Measurements from ENCODE around the gene BSDC1.
A peak's percentile ranks its signal among the peaks of the same experiment; 100 is the strongest.
"Not testable (repeated sequence)": the region's sequence is repeated elsewhere in the genome, so short reads cannot be mapped to it uniquely, and the experiment has no call there.

BSDC1 gene

DNA sequence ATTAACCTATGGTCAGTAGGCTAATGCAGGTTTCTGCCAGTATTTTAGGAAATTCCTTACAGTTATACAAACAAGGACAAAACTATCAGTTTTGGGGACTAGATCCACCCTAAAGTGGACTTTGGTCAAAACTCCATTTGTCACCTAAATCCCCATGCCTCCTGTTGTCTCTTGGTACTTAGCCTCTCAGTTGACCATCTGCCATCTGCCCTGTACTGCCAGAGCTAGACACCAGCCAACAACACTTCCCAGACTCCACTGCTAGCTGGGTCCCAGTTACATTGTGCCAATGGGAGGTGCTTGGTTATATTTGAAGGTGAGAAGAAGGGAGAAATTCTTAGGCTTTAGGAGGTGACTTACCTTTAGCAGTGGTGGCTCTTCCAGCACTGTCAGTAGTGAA is 17.0 kb upstream of the BSDC1 start:
- Histone ChIP-seq H3K4me3 (ENCODE audit: low read length) (no peak overlapping the region), H3K27ac (ENCODE audit: low read length) (no peak overlapping the region), H3K9me3 (ENCODE audit: control insufficient read depth, low read depth, low read length) (peaks cover 15% of the 10 kb centered on the region), H3K27me3 (ENCODE audit: control insufficient read depth, insufficient read depth, low read length) (no peaks in the 10 kb centered on the region), H3K4me1 (ENCODE audit: control insufficient read depth, low read depth, low read length) (no peaks in the 10 kb centered on the region), H3K9ac (ENCODE audit: low read length) (no peak overlapping the region), H3K36me3 (ENCODE audit: control insufficient read depth, low read depth, low read length) (no peaks in the 10 kb centered on the region)

DNA sequence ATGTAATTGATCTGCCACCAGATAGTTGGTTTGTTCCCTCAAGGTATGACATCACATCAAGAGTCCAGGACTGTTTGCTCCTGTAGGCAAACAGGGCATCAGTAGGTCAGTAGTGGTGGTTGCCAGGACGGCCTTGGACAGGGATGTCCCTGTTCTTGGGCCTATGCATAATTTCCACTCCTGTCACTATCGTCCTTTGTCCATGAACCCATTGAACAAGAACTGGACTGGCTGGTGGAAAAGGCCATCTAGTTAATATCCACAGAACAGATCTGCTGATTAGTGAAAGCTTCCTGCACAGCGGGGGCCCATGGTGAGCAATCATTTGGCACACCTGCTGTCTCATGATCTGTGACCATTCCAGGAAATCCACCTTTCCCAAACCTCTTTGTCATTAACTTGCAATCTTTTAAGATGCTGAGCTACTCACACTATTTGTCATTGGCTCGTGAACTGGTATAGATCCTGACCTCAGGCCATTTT is 12.4 kb upstream of the BSDC1 start:
- Histone ChIP-seq H3K36me3 (ENCODE audit: control insufficient read depth, low read depth, low read length) (no peaks in the 10 kb centered on the region), H3K9ac (ENCODE audit: low read length) (no peak overlapping the region), H3K27ac (ENCODE audit: low read length) (no peak overlapping the region), H3K27me3 (ENCODE audit: control insufficient read depth, insufficient read depth, low read length) (no peaks in the 10 kb centered on the region), H3K4me3 (ENCODE audit: low read length) (no peak overlapping the region), H3K9me3 (ENCODE audit: control insufficient read depth, low read depth, low read length) (no peaks in the 10 kb centered on the region), H3K4me1 (ENCODE audit: control insufficient read depth, low read depth, low read length) (no peaks in the 10 kb centered on the region)

DNA sequence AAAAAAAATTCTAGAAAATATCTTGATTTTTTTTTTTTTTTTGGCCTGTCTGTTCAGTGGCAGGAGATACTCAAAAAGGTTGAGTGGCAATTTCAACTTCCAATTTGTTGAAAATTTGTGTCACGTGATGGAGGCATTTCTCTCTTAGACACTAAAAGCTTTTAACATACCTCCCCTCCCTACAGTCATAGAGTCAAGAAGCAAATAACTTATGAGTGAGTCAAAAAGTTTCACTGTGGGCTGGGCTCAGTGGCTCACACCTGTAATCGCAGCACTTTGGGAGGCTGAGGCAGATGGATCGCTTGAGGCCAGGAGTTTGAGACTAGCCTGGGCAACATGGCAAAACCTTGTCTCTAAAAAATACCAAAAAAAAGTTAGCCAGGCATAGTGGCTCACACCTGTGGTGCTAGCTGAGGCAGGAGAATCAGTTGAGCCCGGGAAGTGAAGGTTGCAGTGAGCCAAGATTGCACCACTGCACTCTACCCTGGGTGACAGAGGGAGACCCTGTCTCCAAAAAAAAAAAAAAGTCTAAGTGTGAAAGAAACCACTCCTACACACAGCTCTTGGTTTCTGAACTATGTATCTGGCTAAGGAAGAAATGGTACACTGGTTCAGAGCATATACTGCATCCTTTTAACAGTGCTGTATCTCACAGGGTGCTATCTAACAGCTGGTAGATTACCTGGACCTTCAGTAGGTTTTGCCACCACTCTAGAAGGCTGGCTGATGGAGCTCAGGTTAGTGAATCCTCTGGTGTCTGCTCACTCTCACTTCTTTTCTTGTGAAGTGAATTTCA is 11.6 kb upstream of the BSDC1 start:
- Histone ChIP-seq H3K36me3 (ENCODE audit: control insufficient read depth, low read depth, low read length) (no peaks in the 10 kb centered on the region), H3K9me3 (ENCODE audit: control insufficient read depth, low read depth, low read length) (no peaks in the 10 kb centered on the region), H3K4me1 (ENCODE audit: control insufficient read depth, low read depth, low read length) (peaks cover 3% of the 10 kb centered on the region), H3K27ac (ENCODE audit: low read length) (no peak overlapping the region), H3K27me3 (ENCODE audit: control insufficient read depth, insufficient read depth, low read length) (no peaks in the 10 kb centered on the region), H3K4me3 (ENCODE audit: low read length) (no peak overlapping the region), H3K9ac (ENCODE audit: low read length) (no peak overlapping the region)

DNA sequence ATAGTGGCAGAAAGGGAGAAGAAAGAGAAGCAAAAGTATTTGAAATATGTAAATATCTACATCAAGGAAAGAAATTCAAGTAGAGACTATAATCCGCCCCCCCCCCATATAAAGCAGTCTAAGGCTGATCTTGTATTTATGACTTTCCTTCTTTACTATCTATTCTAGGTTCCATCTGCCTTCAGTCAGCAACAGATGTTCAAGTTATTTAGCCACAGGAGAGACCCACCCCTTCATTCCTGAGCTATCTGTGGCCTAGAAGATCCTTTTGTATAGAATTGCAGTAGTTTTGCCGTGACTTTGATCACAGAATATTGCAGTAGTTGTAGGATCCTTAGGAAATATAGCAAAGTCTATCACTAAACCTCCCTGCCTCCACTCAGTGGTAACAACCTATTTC is 10.7 kb upstream of the BSDC1 start:
- H3K27me3 ChIP-seq (ENCODE audit: control insufficient read depth, insufficient read depth, low read length), result no peaks in the 10 kb centered on the region
- no peaks in the 10 kb centered on the region for H3K36me3 ChIP-seq (ENCODE audit: control insufficient read depth, low read depth, low read length)
- no peak overlapping the region for H3K4me3 ChIP-seq (ENCODE audit: low read length)
- no peak overlapping the region for H3K9ac ChIP-seq (ENCODE audit: low read length)
- no peak overlapping the region for H3K27ac ChIP-seq (ENCODE audit: low read length)
- no peaks in the 10 kb centered on the region for H3K9me3 ChIP-seq (ENCODE audit: control insufficient read depth, low read depth, low read length)
- H3K4me1 ChIP-seq (ENCODE audit: control insufficient read depth, low read depth, low read length), result peaks cover 3% of the 10 kb centered on the region

DNA sequence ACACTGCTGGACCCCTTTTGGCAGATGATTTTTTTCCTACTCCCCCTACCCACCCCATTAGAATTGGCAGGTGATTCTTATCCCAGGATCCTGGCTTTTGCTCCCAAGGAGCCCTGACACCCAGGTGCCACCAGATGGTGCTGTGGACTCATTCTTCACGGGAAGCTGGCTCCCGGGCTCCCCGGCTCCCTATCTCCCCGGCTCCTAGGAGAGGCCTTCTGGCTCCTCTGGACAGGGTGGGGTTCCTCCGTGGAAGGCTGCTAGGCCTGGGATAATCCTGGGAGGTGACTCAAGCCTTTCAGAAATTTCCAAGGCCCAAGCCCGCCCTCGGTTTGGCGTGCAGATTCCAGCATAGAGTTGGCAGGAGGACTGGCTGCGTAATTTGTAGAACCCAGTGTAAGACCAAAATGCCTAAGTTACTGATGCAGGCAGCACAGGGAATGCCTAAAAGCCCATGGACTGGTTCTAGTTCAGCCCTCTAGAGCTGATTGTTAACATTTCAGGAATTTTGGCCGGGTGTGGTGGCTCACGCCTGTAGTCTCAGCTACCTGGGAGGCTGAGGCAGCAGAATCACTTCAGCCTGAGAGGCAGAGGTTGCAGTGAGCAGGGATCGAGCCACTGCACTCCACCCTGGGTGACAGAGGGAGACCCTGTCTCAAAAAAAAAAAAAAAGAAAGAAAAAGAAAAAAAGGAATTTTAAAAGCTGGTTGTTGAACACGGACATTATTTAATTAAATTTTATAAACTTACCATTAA is 6.8 kb upstream of the BSDC1 start:
- peak overlapping the region; percentile 51 for H3K27ac ChIP-seq (ENCODE audit: low read length)
- no peaks in the 10 kb centered on the region for H3K36me3 ChIP-seq (ENCODE audit: control insufficient read depth, low read depth, low read length)
- H3K4me3 ChIP-seq (ENCODE audit: low read length), result no peak overlapping the region
- H3K27me3 ChIP-seq (ENCODE audit: control insufficient read depth, insufficient read depth, low read length), result no peaks in the 10 kb centered on the region
- H3K9ac ChIP-seq (ENCODE audit: low read length), result no peak overlapping the region
- peaks cover 3% of the 10 kb centered on the region for H3K4me1 ChIP-seq (ENCODE audit: control insufficient read depth, low read depth, low read length)
- H3K9me3 ChIP-seq (ENCODE audit: control insufficient read depth, low read depth, low read length), result no peaks in the 10 kb centered on the region

DNA sequence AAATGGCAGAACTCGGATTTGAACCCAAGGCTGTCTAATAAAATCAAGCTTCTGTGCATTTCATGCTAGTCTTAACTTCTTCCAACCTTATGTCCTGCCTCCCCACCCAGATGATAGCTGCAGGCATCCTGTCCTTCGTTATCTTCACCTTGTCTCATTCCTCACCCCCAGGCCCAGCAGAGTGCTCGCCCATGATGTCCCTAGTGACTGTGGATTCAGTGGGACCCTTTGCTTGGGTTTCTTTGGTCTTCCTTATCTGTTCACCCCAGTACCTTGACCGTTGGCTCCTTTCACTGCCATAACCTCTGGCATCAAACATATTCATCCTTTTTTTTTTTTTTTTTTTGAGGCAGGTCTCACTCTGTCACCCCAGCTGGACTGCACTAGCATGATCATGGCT is 5.6 kb upstream of the BSDC1 start:
- H3K9me3 ChIP-seq (ENCODE audit: control insufficient read depth, low read depth, low read length), result no peaks in the 10 kb centered on the region
- no peak overlapping the region for H3K9ac ChIP-seq (ENCODE audit: low read length)
- H3K36me3 ChIP-seq (ENCODE audit: control insufficient read depth, low read depth, low read length), result no peaks in the 10 kb centered on the region
- H3K4me1 ChIP-seq (ENCODE audit: control insufficient read depth, low read depth, low read length), result peaks cover 3% of the 10 kb centered on the region
- no peaks in the 10 kb centered on the region for H3K27me3 ChIP-seq (ENCODE audit: control insufficient read depth, insufficient read depth, low read length)
- H3K27ac ChIP-seq (ENCODE audit: low read length), result no peak overlapping the region
- H3K4me3 ChIP-seq (ENCODE audit: low read length), result no peak overlapping the region

DNA sequence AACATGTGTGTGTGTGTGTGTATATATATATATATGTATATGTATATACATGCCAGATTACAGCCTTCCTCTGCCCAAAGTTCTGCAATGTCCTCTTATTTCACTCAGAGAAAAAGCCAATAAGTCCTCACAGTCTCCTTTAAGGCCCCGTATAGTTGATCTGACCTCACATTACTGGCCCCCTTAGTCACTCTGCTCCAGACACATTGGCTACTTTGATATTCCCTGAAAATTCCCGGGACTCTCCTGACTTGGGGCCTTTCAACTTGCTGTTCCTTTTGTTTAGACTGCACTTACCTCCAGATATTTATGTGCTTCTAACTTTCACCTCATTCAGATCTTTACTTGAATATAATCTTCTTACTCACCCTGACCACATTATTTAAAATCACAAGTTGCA is 4.2 kb upstream of the BSDC1 start:
- Histone ChIP-seq H3K9ac (ENCODE audit: low read length) (no peak overlapping the region), H3K9me3 (ENCODE audit: control insufficient read depth, low read depth, low read length) (no peaks in the 10 kb centered on the region), H3K36me3 (ENCODE audit: control insufficient read depth, low read depth, low read length) (no peaks in the 10 kb centered on the region), H3K27me3 (ENCODE audit: control insufficient read depth, insufficient read depth, low read length) (no peaks in the 10 kb centered on the region), H3K4me1 (ENCODE audit: control insufficient read depth, low read depth, low read length) (peaks cover 6% of the 10 kb centered on the region), H3K27ac (ENCODE audit: low read length) (no peak overlapping the region), H3K4me3 (ENCODE audit: low read length) (no peak overlapping the region)

DNA sequence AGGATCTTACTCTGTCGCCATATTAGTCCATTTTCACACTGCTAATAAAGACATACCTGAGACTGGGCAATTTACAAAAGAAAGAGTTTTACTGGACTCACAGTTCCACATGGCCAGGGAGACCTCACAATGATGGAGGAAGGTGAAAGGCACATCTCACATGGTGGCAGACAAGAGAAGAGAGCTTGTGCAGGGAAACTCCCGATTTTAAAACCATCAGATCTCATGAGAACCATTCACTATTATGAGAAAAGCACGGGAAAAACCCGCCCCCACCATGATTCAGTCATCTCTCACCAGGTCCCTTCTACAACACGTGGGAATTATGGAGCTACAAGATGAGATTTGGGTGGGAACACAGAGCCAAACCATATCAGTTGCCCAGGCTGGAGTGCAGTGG is 2.3 kb upstream of the BSDC1 start:
- H3K9ac ChIP-seq (ENCODE audit: low read length); H3K27me3 ChIP-seq (ENCODE audit: control insufficient read depth, insufficient read depth, low read length); H3K36me3 ChIP-seq (ENCODE audit: control insufficient read depth, low read depth, low read length); H3K27ac ChIP-seq (ENCODE audit: low read length); H3K9me3 ChIP-seq (ENCODE audit: control insufficient read depth, low read depth, low read length); H3K4me3 ChIP-seq (ENCODE audit: low read length): not testable (repeated sequence)
- H3K4me1 ChIP-seq (ENCODE audit: control insufficient read depth, low read depth, low read length), result peaks cover 11% of the 10 kb centered on the region

DNA sequence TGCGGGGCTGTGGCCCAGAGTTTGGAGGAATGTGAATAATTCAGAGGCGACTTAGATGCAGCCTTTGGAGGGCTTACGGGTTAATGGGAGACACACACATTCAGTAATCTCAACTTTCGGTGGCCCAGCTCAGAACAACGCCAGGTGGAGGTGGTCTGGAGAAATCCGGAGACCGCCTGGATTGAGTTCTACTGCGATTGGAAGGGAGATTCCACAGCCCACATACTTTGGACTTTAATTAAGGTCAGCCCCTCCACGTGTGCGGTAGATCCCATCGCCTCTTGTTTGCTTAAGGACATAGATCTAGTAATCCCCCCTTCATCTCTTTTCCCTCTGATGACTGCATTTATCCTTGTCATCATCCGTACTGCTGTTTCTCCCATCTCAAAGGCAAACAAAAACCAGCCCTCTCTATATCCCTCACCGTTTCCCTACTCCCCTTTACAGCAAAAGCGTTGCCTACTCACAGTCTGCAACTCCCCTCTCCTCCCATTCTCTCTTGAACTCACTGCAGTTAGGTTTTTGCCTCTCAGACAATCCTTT is 720 bp upstream of the BSDC1 start:
- H3K36me3 ChIP-seq (ENCODE audit: control insufficient read depth, low read depth, low read length), result peaks cover 10% of the 10 kb centered on the region
- H3K4me3 ChIP-seq (ENCODE audit: low read length), result peak overlapping the region; percentile 88
- H3K27ac ChIP-seq (ENCODE audit: low read length), result peak overlapping the region; percentile 79
- H3K4me1 ChIP-seq (ENCODE audit: control insufficient read depth, low read depth, low read length), result peaks cover 8% of the 10 kb centered on the region
- H3K9me3 ChIP-seq (ENCODE audit: control insufficient read depth, low read depth, low read length), result no peaks in the 10 kb centered on the region
- H3K27me3 ChIP-seq (ENCODE audit: control insufficient read depth, insufficient read depth, low read length), result no peaks in the 10 kb centered on the region
- H3K9ac ChIP-seq (ENCODE audit: low read length), result peak overlapping the region; percentile 84

DNA sequence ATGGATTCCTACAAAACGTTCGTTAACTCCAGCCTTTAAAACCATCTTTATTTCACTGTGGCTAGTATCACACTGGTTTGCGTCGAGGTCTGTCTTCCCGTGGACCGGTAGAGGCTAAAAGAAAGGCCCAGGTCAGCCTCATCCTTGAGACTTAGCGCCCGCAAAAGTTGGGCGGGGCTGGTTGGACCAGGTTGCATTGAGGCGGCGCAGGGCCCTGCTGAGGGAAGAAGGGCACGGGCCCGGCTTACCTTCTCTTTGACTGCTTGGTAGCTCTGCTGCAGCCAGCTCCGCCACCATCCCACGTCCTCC is 455 bp downstream of the BSDC1 start:
- peak overlapping the region; percentile 88 for H3K4me3 ChIP-seq (ENCODE audit: low read length)
- H3K4me1 ChIP-seq (ENCODE audit: control insufficient read depth, low read depth, low read length), result peaks cover 8% of the 10 kb centered on the region
- H3K27me3 ChIP-seq (ENCODE audit: control insufficient read depth, insufficient read depth, low read length), result no peaks in the 10 kb centered on the region
- H3K9ac ChIP-seq (ENCODE audit: low read length), result peak overlapping the region; percentile 84
- H3K9me3 ChIP-seq (ENCODE audit: control insufficient read depth, low read depth, low read length), result no peaks in the 10 kb centered on the region
- H3K27ac ChIP-seq (ENCODE audit: low read length), result peak overlapping the region; percentile 78
- peaks cover 14% of the 10 kb centered on the region for H3K36me3 ChIP-seq (ENCODE audit: control insufficient read depth, low read depth, low read length)

DNA sequence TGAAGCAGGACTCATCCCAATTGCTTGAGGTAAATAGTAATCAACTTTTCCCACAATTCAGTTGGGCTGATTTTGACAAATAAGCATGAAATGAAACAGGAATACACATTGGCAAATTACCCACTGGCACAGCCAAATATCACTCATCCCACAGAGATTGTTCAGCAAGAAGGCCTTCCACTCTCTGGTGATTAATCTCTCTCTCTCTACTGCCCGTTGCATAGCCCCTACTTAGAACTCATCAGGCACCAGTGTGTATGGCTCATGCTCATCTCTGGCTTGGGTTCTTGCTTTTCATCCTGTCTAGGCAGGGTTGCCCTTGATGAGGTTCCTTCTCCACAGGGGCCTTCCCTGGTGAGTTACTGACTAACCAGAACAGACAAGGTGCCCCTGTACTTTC is 1.1 kb downstream of the BSDC1 start:
- Histone ChIP-seq H3K36me3 (ENCODE audit: control insufficient read depth, low read depth, low read length) (peaks cover 18% of the 10 kb centered on the region), H3K27ac (ENCODE audit: low read length) (no peak overlapping the region), H3K9me3 (ENCODE audit: control insufficient read depth, low read depth, low read length) (no peaks in the 10 kb centered on the region), H3K4me1 (ENCODE audit: control insufficient read depth, low read depth, low read length) (peaks cover 8% of the 10 kb centered on the region), H3K4me3 (ENCODE audit: low read length) (peak overlapping the region; percentile 88), H3K9ac (ENCODE audit: low read length) (peak overlapping the region; percentile 84), H3K27me3 (ENCODE audit: control insufficient read depth, insufficient read depth, low read length) (no peaks in the 10 kb centered on the region)

Measured in iPS-18a (cell line).